Hematopoietic multipotent progenitor cell treated with erythropoietin and hydrocortisone succinate and interleukin-3 and kit ligand, for 6 days (in vitro differentiated cells): Measurements from ENCODE around the gene SMC4.
A peak's percentile ranks its signal among the peaks of the same experiment; 100 is the strongest.
"Not testable (repeated sequence)": the region's sequence is repeated elsewhere in the genome, so short reads cannot be mapped to it uniquely, and the experiment has no call there.

ENCODE experiments used
- DNase-seq: peaks from one replicate; pipeline ENCODE4 v3.0.0-alpha.2; 2015

SMC4 gene

DNA sequence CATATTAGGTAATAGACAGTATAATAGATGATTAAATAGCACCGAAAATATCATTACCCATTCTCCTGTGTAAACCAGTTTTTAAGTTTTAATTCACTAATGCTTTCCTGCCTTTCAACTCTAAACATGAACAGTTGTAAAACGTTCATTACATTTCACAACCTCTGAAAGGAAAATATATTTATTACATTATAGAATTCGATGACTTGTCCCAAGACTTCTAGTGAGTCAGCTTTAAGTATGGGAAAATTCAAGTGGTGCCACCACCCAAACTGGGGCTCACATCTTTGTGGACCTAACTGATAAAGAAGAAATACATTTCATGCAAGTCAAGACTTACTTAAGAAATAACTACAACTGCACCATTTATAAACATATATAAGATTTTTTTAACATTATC, 48.1 kb downstream of the SMC4 start:
- peak; percentile 70 for DNase-seq

DNA sequence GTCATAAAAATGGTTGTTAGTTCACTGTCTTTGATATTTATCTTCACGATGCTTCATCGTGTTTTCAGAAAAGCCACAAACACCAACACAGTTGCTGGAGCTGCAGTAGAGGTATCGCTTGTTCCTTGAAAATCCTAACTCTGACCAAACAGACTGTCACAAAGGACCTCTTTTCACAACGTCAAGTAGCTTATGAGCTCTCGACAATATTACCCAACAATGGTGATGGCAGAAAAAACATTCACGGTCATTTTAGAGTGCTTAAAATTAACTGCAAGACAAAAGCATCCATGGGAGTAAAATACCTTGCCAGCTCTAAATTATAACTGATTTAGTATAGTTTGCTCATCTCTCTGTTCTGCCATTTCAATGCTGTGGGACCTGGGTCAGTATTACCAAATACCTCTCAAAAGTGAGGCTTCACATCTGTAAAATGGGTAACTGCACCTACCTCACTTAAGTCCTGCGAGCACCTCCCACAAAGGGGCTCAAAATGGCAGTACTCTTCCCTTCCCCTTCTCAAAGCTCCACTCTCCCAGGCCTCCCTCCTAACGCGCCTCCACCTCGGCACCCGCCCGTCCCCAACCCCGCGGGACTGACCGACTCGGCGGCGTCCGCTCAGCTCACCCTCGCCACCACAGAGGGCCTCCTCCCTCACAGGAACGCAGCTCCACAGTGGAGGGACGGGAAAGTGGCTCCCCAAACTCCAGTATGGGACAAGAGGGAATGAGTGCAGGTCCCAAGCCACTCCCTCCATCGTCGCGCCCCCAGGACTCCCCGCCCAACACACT, 49.6 kb downstream of the SMC4 start:
- peak; percentile 81 for DNase-seq

DNA sequence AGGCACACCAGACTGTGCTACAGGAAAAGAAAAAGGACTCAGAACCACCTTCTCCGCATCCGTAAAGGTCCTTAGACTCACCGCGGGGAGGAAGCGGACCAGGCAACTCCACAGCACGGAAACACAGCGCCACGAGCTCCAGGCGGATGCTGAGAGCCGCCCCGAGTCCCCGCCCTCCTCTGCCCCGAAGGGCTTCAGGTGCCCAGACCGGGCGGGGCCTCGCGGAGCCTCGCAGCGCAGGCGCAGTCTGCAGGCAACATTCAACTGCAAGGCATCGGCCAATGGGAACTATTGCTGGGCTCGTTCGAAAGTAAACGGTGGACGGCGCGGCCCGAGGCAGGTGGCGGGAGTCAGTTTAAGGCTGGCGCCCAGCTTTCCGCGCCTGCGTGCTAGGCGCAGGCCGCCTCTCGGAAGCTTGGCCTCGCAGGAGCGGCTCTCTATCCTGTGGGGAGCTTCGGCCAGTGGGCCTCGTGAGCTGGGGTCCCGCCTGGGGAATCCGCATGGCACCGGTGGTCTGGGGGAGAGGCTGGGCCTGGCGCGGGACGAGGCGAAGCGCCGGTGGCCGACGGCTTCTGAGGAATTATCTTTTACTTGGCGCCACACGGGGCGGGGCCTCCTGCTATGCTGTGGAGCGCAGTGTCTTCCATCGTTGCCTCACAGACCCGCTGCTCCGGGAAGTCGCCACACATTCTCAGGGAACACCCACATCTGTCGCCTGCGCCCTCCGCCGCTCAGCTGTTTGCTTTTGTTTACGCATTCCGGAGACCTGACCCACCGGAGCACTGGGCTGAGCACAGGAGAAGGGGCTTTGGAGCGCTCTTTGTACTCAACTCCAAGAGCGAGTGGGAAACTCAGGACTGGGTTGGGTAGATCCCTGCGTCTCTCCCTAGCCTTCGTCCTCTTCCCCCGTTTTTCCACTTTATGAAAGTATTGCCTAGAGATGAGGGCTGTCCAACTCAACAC, 50.5 kb downstream of the SMC4 start, which contains the start of gene TRIM59:
Gene TRIM59, minus strand, starts transcription at position 151 of the 963 bp plus-strand sequence. CDS start 10,603 bp downstream, outside the sequence.
- DNase-seq, result peak; percentile 98

DNA sequence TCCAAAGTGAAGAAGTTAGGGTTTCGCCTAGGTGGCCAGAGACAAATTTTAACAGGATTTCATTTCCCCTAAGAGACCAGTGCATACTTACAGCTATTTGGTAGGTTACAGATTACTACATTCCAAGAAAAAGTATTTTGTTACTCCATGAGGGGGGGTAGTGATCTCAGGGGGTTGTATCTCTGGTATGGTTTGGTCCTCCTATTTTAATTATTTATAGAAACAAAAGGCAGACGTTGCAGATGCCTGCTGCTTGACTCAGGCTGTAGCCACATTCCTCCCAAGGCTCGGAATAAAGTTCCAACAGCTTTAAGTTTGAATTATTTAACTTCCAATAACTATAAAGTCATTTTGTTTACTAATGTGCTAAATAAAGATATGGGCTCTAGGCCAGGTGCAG, 51.4 kb downstream of the SMC4 start:
- no peak for DNase-seq

DNA sequence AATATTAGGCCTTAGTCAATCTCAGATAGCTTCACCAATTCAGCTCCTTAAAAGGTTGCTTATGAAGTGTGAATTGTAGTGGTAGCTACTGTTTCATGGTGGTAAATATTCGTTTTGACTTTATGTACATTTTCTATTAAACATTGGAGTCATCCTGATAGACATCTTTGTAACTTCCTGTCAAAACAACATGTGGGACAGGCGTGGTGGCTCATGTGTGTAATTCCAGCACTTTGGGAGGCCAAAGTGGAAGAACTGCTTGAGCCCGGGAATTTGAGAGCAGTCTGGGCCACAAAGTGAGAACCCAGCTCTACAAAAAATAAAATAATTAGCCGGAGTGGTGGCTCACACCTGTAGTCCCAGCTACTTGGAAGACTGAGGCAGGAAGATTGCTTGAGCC, 52.2 kb downstream of the SMC4 start:
- DNase-seq, result peak; percentile 21

DNA sequence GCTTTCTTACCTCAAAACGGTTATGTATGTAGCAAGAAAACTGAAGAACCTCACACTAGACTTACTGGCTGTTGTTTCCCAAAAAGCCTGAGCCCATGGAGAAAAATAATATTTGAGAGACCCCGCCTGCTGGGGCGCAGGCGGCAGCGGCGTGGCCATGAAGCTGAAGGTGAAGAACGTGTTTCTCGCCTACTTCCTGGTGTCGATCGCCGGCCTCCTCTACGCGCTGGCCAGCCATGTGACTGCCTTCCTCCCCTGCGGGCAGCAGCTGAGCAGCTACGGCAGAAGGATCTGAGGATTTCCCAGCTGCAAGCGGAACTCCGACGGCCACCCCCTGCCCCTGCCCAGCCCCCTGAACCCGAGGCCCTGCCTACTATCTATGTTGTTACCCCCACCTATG, 52.8 kb downstream of the SMC4 start:
- not testable (repeated sequence) for DNase-seq

DNA sequence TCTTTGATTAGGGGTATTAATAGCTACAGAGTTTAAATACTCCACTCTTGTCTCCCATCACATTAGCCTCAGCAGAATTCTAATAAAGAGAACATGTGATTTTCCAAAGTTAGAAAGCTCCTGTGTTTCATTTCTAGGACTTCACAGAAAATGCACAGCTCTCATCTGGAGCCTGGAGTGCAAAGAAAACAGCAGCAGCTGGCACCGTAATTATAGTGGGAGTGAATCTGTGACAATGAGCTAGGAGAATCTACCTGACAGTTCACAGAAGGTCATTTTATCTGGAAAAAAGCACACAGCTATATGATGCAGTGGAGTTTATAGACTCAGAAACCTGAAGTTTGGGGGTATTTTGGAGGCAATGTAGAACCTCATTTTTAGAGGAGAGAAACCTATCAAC, 55.5 kb downstream of the SMC4 start:
- DNase-seq, result no peak

DNA sequence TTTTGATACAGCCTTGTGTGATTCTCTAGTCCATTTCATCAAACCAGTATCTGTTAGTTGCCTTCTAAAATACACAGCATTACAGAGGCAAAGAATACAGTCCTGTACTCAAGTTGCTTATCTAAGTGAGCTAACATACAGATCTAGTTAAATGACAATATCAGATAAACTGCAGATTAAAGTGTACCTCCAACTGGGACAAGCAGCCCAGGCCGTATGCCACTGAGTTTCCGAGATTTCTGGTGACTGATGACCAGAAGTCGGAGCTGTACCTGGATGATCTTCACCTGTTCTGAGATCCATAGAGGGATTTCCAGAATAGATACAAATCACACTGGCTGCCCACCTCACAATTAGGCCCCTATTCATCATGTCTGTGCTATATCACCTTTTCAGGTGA, 56.4 kb downstream of the SMC4 start:
- DNase-seq, result no peak

DNA sequence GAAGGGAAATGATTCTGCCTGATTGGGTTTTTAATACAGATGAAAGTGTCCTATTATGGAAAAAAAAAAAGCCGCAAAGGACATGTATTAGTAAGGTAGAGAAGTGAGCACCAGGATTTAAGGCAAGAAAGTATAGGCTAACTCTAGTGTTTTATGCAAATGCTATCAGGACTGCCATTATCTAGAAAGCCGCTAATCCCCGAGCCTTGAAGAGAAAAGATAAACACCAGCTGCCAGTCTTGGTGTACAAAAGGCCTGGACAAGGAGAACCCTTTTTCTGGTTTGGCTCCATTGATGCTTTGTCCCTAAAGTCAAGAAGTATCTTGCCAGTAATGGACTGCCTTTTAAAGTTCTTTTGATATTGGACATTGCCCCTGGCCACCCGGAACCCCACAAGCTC, 58.7 kb downstream of the SMC4 start:
- peak; percentile 31 for DNase-seq

DNA sequence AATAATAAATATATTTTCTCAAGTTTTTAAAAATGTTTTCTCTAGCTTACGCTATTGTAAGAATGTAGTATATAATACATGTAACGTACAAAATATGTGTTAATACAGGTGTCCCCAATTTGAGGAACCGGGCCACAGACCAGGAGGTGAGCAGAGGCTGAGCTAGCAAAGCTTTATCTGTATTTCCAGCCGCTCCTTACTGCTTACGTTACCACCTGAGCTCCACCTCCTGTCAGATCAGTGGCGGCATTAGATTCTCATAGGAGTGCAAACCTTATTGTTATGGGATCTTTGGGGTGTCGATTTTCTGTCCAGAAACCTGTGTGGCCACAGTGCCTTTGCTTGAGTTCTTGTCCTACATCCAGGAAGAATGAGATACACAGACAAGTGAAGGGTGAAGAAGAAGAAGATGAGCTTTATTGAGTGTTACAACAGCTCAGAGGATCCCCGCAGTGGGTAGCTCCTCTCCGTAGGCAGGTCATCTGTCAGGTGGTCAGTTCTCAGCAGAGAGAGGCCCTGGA, 60.1 kb downstream of the SMC4 start:
- DNase-seq, result no peak

DNA sequence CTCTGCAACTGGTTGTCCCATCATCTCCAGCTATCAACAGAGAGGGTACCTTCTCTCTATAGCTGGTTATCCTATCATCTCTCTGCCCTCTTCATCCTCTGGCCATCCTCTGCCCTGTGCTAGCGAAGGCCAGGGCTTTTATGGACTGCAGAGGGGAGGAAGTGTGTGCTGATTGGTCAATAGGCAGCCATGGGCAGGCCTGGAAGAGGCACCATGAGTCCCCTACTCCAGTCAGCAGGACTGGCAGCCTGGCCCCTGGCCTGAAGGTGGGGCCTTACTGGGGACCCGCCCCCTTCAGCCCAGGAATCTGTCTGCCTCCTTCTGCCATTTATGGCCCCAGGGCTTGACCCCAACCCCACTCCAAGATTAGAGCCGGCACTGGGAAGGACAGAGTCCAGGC, 60.6 kb downstream of the SMC4 start:
- DNase-seq, result no peak

DNA sequence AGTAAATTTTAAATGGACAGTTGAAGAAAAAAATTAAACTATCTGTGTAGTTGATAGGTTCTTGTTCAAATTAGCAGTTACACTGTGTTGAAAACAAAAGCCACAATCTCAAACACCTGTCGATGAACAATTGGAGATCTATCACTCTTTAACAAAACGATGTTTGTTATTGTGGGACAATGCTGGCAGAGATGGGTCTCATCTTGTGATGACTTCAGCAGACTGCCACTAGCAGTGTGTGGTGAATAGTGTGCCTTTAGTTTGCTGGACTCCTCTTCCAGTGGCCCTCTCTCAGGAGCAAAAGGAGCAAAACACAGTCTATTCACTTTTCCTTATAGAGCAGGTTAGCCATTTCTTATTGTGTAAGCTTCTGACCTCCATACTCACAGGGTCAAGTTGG, 64.9 kb downstream of the SMC4 start:
- DNase-seq, result no peak

DNA sequence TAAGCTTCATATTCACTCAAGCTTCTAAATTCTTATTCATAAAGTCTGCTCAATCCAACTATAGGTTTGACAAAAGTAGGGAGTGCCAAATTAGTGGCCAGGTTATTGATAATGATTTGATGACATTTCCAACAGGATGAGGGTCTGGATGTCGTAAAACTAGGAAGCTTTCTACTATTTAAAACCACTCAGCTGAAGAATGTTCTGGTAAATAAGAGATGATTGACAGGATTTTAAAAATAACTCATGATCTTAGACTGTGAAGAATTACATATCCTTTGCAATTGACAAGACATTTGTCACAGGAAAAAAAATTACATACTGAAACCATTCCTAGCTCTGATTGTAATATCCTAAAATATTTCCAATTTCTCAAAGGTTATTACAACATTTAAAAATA, 65.5 kb downstream of the SMC4 start:
- no peak for DNase-seq

DNA sequence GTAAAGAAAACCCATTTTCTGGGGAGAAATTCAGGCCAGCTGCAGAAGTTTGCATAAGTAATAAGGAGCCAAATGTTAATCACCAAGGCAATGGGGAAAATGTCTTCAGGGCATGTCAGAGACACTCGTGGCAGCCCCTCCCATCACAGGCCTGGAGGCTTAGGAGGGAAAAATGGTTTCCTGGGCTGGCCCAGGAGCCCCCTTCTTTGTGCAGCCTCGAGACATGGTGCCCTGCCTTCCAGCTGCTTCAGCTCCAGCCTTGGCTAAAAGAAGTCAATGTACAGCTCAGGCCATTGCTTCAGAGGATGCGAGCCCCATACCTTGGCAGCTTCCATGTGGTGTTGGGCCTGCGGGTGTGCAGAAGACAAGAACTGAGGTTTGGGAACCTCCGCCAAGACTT, 70.7 kb downstream of the SMC4 start:
- DNase-seq, result no peak

DNA sequence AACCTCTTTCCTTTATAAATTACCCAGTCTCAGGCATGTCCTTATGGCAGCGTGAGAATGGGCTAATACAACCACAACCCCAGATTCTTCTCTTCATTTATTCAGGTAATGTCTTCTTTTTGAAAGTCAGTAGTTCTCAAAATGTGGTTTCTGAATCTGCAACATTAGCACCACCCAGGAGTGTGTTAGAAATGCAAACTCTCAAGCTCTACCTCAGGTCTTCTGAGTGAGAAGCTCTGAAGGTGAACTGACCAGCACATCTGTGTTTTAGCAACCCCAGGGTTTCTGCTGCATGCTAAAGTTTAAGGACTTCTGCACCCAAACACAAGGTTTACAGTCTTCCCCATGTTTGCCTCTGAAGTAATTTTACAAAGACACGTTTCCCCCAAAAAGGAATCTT, 72.4 kb downstream of the SMC4 start:
- no peak for DNase-seq

DNA sequence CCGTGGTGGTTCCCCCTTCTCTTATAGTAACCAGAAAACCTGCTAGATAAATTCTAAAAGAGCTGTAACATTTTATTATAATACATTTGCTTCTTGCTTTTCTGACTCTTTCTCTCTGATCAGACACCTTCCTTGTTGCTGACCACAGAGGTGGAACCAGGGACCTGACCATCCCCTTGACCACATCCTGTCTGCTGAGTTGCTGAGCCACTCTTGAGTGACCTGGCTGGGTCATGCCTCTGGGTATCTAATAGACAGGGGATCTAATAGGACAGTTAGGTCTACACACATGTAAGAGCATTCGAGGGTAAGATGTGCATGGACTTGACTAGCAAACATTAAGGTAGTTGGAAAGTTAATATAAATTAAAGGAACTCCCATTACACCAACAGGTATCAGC, 72.9 kb downstream of the SMC4 start:
- DNase-seq, result no peak

DNA sequence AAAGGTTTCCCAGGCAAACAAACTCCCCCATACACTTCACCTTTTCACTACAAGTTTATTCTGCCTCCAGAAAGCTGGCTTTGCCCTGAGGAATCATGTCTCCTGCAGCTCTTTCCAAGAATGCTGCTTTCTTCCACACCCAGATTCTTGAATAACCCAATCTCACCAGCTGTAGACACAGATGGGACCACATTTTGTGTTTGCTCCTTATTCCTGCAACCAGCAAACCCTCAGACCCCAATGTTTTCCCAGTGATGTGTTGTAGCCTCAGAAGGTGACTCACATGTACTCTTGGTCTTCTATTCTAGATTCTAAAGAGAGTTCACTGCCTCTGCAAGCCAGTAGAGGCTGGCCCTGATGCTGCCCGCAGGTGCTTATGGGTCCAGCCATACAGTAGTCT, 73.8 kb downstream of the SMC4 start:
- DNase-seq, result no peak

DNA sequence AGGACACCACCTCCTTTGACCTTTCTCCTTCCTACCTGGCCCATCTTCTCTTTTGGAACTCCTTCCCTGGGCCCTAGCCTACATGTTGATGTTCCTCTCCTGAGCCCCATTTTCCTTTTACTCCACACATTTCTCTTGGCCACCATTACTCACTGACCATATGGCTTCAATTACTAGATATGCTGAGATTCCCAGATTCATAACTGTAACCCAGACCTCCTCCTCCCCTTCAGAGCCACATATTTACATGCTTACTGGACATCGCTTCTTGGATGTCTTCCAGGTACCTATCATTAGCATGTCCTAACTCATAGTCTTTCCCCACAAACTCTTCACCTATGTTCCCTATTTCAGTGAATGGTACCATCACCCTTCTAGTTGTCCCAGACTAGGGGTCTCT, 74.5 kb downstream of the SMC4 start:
- no peak for DNase-seq

DNA sequence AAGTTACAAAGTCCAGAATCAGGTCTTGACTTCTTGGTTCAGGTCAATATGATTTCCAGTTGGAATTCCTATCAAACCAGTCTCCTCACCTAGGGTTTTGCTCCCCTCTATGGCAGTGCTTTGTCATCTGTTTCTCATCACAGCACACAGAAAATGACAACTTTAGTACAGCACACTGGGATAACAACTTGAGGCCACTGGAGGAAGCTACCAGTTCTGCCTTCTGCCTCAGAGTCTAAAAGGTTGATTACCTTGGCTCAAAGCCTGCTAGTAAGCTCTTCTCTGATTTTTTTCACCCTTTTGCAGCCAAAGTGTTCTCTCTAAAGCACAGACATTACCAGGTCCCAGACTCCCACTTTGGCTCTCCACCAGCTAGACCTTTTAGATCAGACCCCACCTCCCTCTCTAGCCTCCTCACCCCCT, 75.0 kb downstream of the SMC4 start:
- DNase-seq, result no peak

DNA sequence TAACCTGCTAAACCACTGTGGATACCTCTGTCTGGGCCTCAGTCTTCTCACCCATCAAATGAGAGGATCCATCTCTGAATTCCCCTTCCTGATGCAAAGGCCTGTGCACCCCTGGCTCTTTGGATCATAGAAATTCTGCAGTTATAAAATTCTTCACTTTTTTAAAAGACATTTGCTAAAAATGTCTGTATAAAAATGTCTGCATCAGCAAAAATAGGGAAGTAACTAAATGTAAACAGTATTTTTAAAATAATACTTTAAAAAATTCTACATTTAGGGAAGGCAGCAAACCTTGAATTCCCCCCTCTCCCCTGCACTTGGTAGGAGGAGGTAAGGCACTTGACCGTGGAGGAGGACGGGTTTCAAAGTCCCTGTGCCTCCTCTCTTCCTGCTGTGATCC, 75.7 kb downstream of the SMC4 start:
- no peak for DNase-seq

DNA sequence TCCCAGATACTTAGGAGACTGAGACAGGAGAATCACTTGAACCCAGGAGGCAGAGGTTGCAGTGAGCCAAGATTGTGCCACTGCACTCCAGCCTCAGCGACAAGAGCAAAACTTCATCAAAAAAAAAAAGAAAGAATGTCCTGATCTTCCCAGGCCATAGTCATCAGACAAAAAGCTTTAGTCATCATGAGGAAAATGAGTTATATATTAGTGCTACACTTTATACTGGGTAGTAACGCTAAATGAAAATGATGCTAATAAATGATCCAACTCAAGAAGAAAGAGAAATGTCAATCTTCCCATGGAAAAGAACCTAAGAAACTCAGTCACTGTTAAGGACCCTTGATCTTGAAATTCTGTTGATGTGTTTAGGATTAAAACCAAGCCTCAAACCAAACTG, 76.4 kb downstream of the SMC4 start:
- DNase-seq, result no peak

DNA sequence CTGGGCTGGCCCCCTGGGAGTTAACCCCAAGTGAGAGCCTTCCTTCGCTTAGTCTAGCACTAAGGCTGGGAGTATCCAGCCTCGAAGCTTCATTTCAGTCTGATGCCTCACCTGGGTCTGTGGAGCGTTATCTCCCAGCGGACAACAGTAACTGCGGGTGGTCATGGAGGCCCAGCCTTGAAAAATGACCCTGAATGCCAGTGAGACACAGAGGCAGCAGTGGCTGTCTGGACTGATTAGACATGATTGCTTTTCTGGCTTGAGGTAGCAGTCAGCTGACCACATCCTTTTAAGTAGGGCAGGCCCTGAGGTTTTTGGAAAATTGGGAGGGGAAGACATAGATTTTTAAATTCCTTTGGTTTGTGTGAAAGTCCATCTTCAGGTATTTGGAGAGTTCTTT, 78.3 kb downstream of the SMC4 start:
- no peak for DNase-seq

DNA sequence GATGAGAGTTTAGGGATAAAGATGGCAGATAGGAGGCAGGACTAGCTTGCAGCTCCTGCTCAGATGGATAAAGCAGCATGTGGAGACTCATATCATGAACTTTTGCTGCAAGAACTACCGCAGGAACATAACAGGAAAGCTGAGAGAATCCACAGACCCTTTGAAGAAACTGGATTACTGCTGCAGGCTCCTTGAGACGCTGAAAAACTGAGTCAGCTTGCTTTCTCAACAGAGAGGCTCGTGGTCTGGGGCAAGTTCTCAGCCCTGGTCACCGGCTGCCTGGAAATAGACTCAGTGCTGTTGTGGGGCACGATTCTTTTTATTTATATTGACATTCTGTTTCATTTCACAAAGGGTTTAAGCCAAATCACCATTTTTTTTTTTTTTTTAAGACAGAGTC, 78.9 kb downstream of the SMC4 start:
- DNase-seq, result no peak

DNA sequence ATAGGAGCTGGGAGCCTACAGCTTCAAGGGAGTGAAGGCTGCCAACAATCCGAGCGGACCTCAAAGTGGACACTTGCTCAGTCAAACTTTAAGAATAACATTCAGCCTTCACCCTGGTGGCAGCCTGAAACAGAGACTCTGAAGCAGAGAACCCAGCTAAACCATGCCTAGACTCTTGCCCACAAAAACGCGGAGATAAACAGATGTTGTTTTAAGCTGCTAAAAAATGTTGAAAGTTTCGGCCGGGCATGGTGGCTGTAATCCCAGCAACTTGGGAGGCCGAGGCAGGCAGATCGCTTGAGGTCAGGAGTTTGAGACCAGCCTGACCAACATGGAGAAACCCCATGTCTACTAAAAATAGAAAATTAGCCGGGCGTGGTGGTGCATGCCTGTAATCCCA, 79.9 kb downstream of the SMC4 start:
- no peak for DNase-seq
